IMR-90 (cell line): ENCODE data around the gene AGPAT3. TPM values are rescaled to one million over a fixed set of nuclear protein-coding genes. Genes with fewer than 3 reads are reported as not detected.

Experiments used
- ATAC-seq: fragments of 200-7000 bp; cut with Tn5 transposase; 2 replicates; pipeline ENCODE4 v1.9.1; 2020; ENCODE audit warnings: low read depth, mild to moderate bottlenecking, moderate library complexity
- BruUV-seq: library from RNA; stranded (reverse); fragments of 400-500 nt; replicated peaks from 2 replicates; lab custom pipeline; 2021; lab: Mats Ljungman, UMichigan
- CTCF ChIA-PET: fragments of 300-600 bp; formaldehyde crosslinking; extraction: SDS; loops from one replicate; lab custom pipeline; 2021; ENCODE audit warnings: antibody characterized with exemption; lab: Yijun Ruan, JAX
- POLR2A ChIA-PET: fragments of 300-600 bp; sonication (Branson Sonifier 250); formaldehyde crosslinking; loops from one replicate; lab custom pipeline; 2022; ENCODE audit warnings: antibody characterized with exemption; ENCODE audit not compliant: unreplicated experiment; lab: Charles Lee
- DNase-seq: peaks from one replicate; pipeline ENCODE4 v3.0.0; 2013
- H2AFZ ChIP-seq: replicated peaks from 2 replicates; pipeline ENCODE3; 2013; ENCODE audit warnings: low read length, mild to moderate bottlenecking; ENCODE audit not compliant: poor library complexity
- H2AK5ac ChIP-seq: 2 replicates; pipeline ENCODE4 v1.6.1; 2013; ENCODE audit warnings: low read depth, low read length, inconsistent platforms
- H2AK9ac ChIP-seq: replicated peaks from 2 replicates; pipeline ENCODE3; 2013; ENCODE audit warnings: mild to moderate bottlenecking, low read depth, low read length, moderate library complexity; ENCODE audit not compliant: poor library complexity
- H2BK120ac ChIP-seq: 2 replicates; pipeline ENCODE4 v1.6.1; 2013; ENCODE audit warnings: low read depth, low read length, inconsistent platforms
- H2BK15ac ChIP-seq: 3 replicates; pipeline ENCODE4 v1.6.1; 2013; ENCODE audit warnings: low read depth, low read length, inconsistent platforms
- H2BK20ac ChIP-seq: 2 replicates; pipeline ENCODE4 v1.6.1; 2013; ENCODE audit warnings: low read depth, mild to moderate bottlenecking, inconsistent platforms, low read length, moderate library complexity
- H2BK5ac ChIP-seq: 2 replicates; pipeline ENCODE4 v1.6.1; 2013; ENCODE audit warnings: mild to moderate bottlenecking, low read depth, low read length, inconsistent platforms; ENCODE audit not compliant: poor library complexity, severe bottlenecking
- H3K14ac ChIP-seq: replicated peaks from 2 replicates; pipeline ENCODE4 v1.6.1; 2013; ENCODE audit warnings: low read depth, low read length, inconsistent platforms
- H3K18ac ChIP-seq: 2 replicates; pipeline ENCODE4 v1.6.1; 2013; ENCODE audit warnings: low read depth, low read length, control low read depth
- H3K23ac ChIP-seq: 2 replicates; pipeline ENCODE4 v1.6.1; 2013; ENCODE audit warnings: low read depth, low read length, inconsistent platforms
- H3K27ac ChIP-seq: 2 replicates; pipeline ENCODE4 v1.5.1; 2013; ENCODE audit warnings: mild to moderate bottlenecking, control low read depth, low read length; ENCODE audit not compliant: insufficient read depth
- H3K27me3 ChIP-seq: 2 replicates; pipeline ENCODE4 v1.6.1; 2013; ENCODE audit warnings: low read length; ENCODE audit not compliant: control insufficient read depth, insufficient read depth
- H3K36me3 ChIP-seq: 2 replicates; pipeline ENCODE4 v1.6.1; 2013; ENCODE audit warnings: low read length, mixed read lengths; ENCODE audit not compliant: control insufficient read depth, insufficient read depth
- H3K4ac ChIP-seq: 2 replicates; pipeline ENCODE4 v1.6.1; 2013; ENCODE audit warnings: low read depth, low read length, inconsistent platforms
- H3K4me1 ChIP-seq: 2 replicates; pipeline ENCODE4 v1.6.1; 2013; ENCODE audit warnings: low read length, mixed read lengths; ENCODE audit not compliant: control insufficient read depth, insufficient read depth
- H3K4me2 ChIP-seq: 2 replicates; pipeline ENCODE4 v1.6.1; 2013; ENCODE audit warnings: low read depth, mild to moderate bottlenecking, control low read depth, low read length, moderate library complexity
- H3K4me3 ChIP-seq: 2 replicates; pipeline ENCODE4 v1.5.1; 2013; ENCODE audit warnings: low read depth, mild to moderate bottlenecking, control low read depth, low read length, moderate library complexity; ENCODE audit not compliant: insufficient read depth
- H3K56ac ChIP-seq: 2 replicates; pipeline ENCODE4 v1.6.1; 2013; ENCODE audit warnings: low read length, inconsistent platforms; ENCODE audit not compliant: insufficient read depth; ENCODE audit errors: extremely low read depth
- H3K79me1 ChIP-seq, 2 experiments: 2 replicates each; pipeline ENCODE4 v1.6.1; 2013; ENCODE audit warnings: low read length in 2 of 2, inconsistent platforms in 1 of 2, low read depth in 1 of 2
- H3K9ac ChIP-seq: 2 replicates; pipeline ENCODE4 v1.6.1; 2013; ENCODE audit warnings: low read depth, low read length, control low read depth
- H3K9me1 ChIP-seq: 2 replicates; pipeline ENCODE4 v1.6.1; 2013; ENCODE audit warnings: low read length, inconsistent platforms; ENCODE audit not compliant: insufficient read depth
- H3K9me3 ChIP-seq: 2 replicates; pipeline ENCODE4 v1.6.1; 2013; ENCODE audit warnings: low read length; ENCODE audit not compliant: control insufficient read depth, insufficient read depth
- H4K20me1 ChIP-seq: 2 replicates; pipeline ENCODE4 v1.6.1; 2013; ENCODE audit warnings: low read length, inconsistent platforms; ENCODE audit not compliant: insufficient read depth
- H4K5ac ChIP-seq: 2 replicates; pipeline ENCODE4 v1.6.1; 2013; ENCODE audit warnings: mild to moderate bottlenecking, low read depth, low read length, control low read depth
- H4K8ac ChIP-seq, 2 experiments: 2 replicates each; pipeline ENCODE4 v1.6.1; 2013; ENCODE audit warnings: low read depth in 2 of 2, low read length in 2 of 2, control low read depth in 1 of 2, inconsistent platforms in 1 of 2
- H4K91ac ChIP-seq: 2 replicates; pipeline ENCODE4 v1.6.1; 2013; ENCODE audit warnings: low read depth, low read length, inconsistent platforms; ENCODE audit not compliant: insufficient read depth
- CEBPB ChIP-seq: IDR thresholded peaks from 2 replicates; pipeline ENCODE4 v1.6.1; 2012; ENCODE audit warnings: low read depth, low read length, improper control_type of control experiment
- FOS ChIP-seq: fragments of 150-350 bp; IDR thresholded peaks from 2 replicates; pipeline ENCODE4 v1.6.1; 2016; ENCODE audit warnings: low read depth, low read length
- SMC3 ChIP-seq: fragments of 150-350 bp; IDR thresholded peaks from 2 replicates; pipeline ENCODE4 v1.6.1; 2016; ENCODE audit warnings: low read depth, mild to moderate bottlenecking, antibody characterized with exemption, low read length, moderate library complexity
- WGBS, 2 experiments: methylation state at CpG; one replicate each; pipeline versions ENCODE4 v1.1.5 to v1.1.7; 2013; ENCODE audit warnings: missing lambda C conversion rate in 2 of 2; ENCODE audit not compliant: insufficient read length in 1 of 2; ENCODE audit errors: extremely low coverage in 2 of 2; 5-methylcytosine and 5-hydroxymethylcytosine counted together
- dilution Hi-C: fragments of 300-500 bp; cut with HindIII; formaldehyde crosslinking; loops from one replicate; pipeline ENCODE4 v1.14.3; 2018; ENCODE audit warnings: low sequenced_read_pairs; ENCODE audit not compliant: unreplicated experiment
- in situ Hi-C: fragments of 300-500 bp; cut with MboI; formaldehyde crosslinking; loops from 3 replicates; pipeline ENCODE4 v1.14.3; 2019; ENCODE audit warnings: low sequenced_read_pairs, inconsistent platforms, mixed read lengths
- intact Hi-C: fragments of 100-400 bp; cut with micrococcal nuclease; formaldehyde crosslinking; loops from 2 replicates; pipeline ENCODE4 v1.10.0; 2022
- polyA plus RNA-seq, 3 experiments: library from polyadenylated mRNA; depleted of rRNA; stranded (reverse); fragments of >200 nt; gene quantifications; 2 replicates each; pipeline ENCODE4 v1.2.3, GENCODE V29; 2012; ENCODE audit warnings: low replicate concordance in 1 of 3
- total RNA-seq: library from RNA; depleted of rRNA; stranded (reverse); fragments of >200 nt; gene quantifications from 2 replicates; pipeline ENCODE4 v1.2.3, GENCODE V29; 2012
- TF ChIP-seq, protein P1 (sequence below): fragments of 150-350 bp; IDR thresholded peaks from 2 replicates; pipeline ENCODE4 v1.6.1; 2017; ENCODE audit warnings: mild to moderate bottlenecking, antibody characterized with exemption, low read length, low read depth
- TF ChIP-seq, protein P2 (sequence below): fragments of 150-350 bp; IDR thresholded peaks from 2 replicates; pipeline ENCODE4 v1.6.1; 2016; ENCODE audit warnings: low read depth, mild to moderate bottlenecking, low read length, moderate library complexity, borderline replicate concordance

Gene AGPAT3
- total and polyA plus RNA-seq, 2 of the 4 experiments (the other 2 are of a cell fraction): 27.1 to 38.7 TPM

DNA sequence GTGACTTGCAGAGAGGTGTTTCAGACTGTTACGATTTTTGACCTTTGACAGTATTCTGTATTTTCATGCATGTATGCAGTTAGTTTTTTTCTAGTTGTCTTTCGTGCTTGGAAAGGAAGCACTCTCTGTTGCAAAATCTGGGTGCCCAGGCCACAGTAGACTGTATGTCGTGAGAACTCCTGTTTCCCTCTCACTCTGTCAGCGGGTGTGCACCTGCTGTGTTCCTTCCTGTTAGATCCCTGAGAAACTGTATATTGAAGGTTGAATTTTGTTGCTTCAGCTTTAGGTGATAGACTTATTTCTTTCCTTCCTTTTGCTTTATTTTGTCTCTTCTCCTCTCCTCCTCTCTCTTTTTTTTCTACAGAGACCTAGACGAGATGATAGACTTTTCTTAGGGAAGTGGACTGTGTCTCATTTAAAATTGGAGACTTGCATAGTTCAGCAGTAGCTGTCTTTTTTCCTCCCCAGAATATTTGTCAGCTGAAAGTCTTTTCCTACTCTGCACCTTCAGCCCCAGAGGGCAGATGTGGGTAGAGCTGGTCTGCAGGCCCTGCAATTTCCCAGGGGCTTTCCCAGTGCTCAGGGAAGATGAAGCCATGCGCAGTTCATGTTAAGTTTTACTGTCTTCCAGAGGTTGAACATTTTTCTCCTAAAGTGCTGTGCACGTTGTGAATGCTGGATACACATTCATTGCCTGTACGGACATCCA, 148.5 kb downstream of the AGPAT3 start:
- dilution Hi-C loops (no loop called here), intact Hi-C loops (loop anchor here (5.0 kb wide), 1 partner anchor 39 kb away; no protein-coding TSS in a partner anchor), in situ Hi-C loops (no loop called here)
- POLR2A ChIA-PET: interaction anchor here (0.8 kb wide), 1 partner anchor 1971 kb away, joined by 9 read pairs; no protein-coding TSS in a partner anchor
- H4K8ac ChIP-seq: no peak overlapping the region
- TSS peak; percentile 54 for BruUV-seq
- H3K4me2 ChIP-seq: peak overlapping the region; percentile 81
- peaks cover 6% of the 10 kb centered on the region; the same call in 1 of the 2 replicates for H3K9me1 ChIP-seq
- no peaks in the 10 kb centered on the region for H3K9me3 ChIP-seq
- H2BK15ac ChIP-seq: no peak overlapping the region
- peak overlapping the region; percentile 18 for H3K23ac ChIP-seq
- H2AK9ac ChIP-seq: no peak overlapping the region
- H4K91ac ChIP-seq: no peak overlapping the region
- peak overlapping the region; percentile 66; the same call in 1 of the 2 replicates for H3K14ac ChIP-seq
- no peak overlapping the region for H3K56ac ChIP-seq
- H3K27me3 ChIP-seq: no peaks in the 10 kb centered on the region
- no peak overlapping the region for H2BK20ac ChIP-seq
- peak overlapping the region; percentile 92 for H3K4me3 ChIP-seq
- no peak overlapping the region for H3K4ac ChIP-seq
- H3K18ac ChIP-seq: no peak overlapping the region
- CTCF ChIA-PET: interaction anchor here (0.7 to 0.8 kb wide), 2 partner anchors 13 to 27 kb away, joined by 3 to 5 read pairs; no protein-coding TSS in a partner anchor
- no peak overlapping the region for H2AK5ac ChIP-seq
- no peak for TF ChIP-seq CEBPB
- TF ChIP-seq SMC3: no peak
- no peak for TF ChIP-seq FOS
- TF ChIP-seq, protein P1, sequence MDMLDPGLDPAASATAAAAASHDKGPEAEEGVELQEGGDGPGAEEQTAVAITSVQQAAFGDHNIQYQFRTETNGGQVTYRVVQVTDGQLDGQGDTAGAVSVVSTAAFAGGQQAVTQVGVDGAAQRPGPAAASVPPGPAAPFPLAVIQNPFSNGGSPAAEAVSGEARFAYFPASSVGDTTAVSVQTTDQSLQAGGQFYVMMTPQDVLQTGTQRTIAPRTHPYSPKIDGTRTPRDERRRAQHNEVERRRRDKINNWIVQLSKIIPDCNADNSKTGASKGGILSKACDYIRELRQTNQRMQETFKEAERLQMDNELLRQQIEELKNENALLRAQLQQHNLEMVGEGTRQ: no peak
- TF ChIP-seq, protein P2, sequence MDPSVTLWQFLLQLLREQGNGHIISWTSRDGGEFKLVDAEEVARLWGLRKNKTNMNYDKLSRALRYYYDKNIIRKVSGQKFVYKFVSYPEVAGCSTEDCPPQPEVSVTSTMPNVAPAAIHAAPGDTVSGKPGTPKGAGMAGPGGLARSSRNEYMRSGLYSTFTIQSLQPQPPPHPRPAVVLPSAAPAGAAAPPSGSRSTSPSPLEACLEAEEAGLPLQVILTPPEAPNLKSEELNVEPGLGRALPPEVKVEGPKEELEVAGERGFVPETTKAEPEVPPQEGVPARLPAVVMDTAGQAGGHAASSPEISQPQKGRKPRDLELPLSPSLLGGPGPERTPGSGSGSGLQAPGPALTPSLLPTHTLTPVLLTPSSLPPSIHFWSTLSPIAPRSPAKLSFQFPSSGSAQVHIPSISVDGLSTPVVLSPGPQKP: no peak
- H3K36me3 ChIP-seq: no peaks in the 10 kb centered on the region
- 88% methylated on average over 1 of the region's 8 CpGs; no CpG with 5 or more reads in 1 of the 2 experiments for WGBS, 2 experiments
- ATAC-seq (no peak), DNase-seq (peak; percentile 4)
- H4K5ac ChIP-seq: no peak overlapping the region
- H3K79me1 ChIP-seq: peaks cover 10 to 43% of the 10 kb centered on the region in 2 experiments
- H4K20me1 ChIP-seq: peaks cover 45% of the 10 kb centered on the region
- H2BK5ac ChIP-seq: no peak overlapping the region
- H3K4me1 ChIP-seq: peaks cover 7% of the 10 kb centered on the region; the same call in 1 of the 2 replicates
- H2AFZ ChIP-seq: no peak overlapping the region
- H3K27ac ChIP-seq: no peak overlapping the region
- H2BK120ac ChIP-seq: no peak overlapping the region
- peak overlapping the region; percentile 66; the same call in 1 of the 2 replicates for H3K9ac ChIP-seq
